GM12892 (cell line): ENCODE data around the gene MKRN2.

Source experiments
- POLR2A ChIP-seq: IDR thresholded peaks from 2 replicates; pipeline ENCODE4 v1.6.1; 2011; ENCODE audit warnings: low read depth, low read length, control low read depth
- POLR2AphosphoS5 ChIP-seq: IDR thresholded peaks from 2 replicates; pipeline ENCODE4 v1.6.1; 2011; ENCODE audit warnings: low read depth, low read length, control low read depth
- TAF1 ChIP-seq: IDR thresholded peaks from 2 replicates; pipeline ENCODE4 v1.6.1; 2011; ENCODE audit warnings: low read depth, mild to moderate bottlenecking, control low read depth, low read length, borderline replicate concordance

DNA sequence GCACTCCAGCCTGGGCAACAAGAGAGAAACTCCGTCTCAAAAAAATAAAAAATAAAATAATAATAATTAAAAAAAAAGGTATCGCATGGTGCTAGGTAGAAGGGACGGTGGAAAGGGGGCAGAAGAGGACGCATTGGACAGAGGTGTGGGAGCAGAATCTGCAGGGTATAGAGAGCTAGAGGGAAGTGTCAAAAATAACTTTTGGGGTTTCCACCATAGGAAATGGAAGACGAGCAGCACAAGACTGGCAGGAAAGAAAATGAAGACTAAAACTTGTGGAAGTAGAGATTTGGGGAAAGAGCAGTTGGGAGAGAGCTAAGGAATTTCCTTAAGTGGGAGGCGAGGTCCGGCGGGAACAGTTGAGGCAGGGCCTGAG lies 585 bp upstream of the MKRN2 start:
- TF ChIP-seq POLR2A (no peak), POLR2AphosphoS5 (no peak), TAF1 (no peak)
